ENCODE measurements around the gene NRF1.

DNA sequence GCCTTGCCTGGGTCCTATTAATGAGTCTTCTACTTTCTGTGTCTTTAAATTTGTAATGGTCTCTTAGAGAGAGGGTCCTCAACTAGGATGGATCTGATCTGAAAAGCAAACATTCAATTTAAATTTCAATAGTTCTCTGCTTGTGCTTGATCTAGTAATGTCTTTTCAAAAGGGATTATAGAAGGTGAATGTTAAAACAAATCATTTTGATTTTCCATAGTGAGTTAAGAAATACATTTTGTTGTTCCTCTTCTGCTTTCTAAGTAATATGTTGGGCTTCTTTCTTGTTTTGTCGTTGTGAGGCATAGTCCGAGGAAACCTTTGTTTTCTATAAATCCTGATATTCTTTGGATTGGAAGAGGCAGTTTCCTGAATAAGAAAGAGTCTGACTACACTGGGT lies 18.8 kb downstream of the NRF1 start:
- no peak for TF ChIP-seq EZH2 (IDR thresholded peaks at IDR 0.05; ENCODE audit: low read length, unreplicated experiment)
- TF ChIP-seq, protein P1, sequence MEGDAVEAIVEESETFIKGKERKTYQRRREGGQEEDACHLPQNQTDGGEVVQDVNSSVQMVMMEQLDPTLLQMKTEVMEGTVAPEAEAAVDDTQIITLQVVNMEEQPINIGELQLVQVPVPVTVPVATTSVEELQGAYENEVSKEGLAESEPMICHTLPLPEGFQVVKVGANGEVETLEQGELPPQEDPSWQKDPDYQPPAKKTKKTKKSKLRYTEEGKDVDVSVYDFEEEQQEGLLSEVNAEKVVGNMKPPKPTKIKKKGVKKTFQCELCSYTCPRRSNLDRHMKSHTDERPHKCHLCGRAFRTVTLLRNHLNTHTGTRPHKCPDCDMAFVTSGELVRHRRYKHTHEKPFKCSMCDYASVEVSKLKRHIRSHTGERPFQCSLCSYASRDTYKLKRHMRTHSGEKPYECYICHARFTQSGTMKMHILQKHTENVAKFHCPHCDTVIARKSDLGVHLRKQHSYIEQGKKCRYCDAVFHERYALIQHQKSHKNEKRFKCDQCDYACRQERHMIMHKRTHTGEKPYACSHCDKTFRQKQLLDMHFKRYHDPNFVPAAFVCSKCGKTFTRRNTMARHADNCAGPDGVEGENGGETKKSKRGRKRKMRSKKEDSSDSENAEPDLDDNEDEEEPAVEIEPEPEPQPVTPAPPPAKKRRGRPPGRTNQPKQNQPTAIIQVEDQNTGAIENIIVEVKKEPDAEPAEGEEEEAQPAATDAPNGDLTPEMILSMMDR (conservative IDR thresholded peaks at IDR 0.05; ENCODE audit: low read depth, low read length), result no peak
